ENCODE data around the gene TSHZ2.

The TSHZ2 gene

DNA sequence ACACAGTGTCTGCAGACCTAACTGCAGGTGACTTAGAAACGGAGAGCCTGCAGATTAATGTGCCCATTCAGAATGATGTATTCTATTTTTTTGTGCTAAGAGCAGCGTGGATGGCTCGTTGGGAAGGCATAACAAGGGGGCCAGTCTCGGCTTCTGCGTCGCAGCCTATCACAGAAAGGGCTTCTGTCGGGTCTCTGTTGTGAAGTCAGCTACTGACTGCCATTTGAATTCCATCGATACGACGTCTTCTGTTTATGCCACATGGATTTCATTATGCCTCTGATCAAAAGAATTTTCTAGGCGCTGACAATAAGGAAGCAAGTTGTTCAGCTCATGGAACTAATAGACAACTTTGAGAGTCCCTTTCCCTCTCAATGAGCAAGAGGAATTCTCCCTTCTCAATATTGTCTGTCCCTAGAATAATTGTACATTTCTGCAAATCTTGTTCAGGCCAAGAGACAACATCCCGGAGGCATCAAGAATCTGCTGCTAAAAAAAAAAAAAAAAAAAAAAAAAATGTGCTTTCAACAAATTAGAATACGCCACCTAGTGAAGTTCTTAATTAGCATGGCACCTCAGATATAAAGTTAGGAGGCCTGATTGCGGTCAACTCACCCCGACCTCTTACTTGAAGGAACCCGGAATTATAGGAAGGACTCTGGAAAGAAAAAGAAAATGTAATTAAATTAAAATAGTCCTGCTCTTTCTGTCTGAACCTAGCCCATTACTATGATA lies 223.9 kb downstream of the TSHZ2 start:
- no peak for DNase-seq (ENCODE audit: low spot score)

DNA sequence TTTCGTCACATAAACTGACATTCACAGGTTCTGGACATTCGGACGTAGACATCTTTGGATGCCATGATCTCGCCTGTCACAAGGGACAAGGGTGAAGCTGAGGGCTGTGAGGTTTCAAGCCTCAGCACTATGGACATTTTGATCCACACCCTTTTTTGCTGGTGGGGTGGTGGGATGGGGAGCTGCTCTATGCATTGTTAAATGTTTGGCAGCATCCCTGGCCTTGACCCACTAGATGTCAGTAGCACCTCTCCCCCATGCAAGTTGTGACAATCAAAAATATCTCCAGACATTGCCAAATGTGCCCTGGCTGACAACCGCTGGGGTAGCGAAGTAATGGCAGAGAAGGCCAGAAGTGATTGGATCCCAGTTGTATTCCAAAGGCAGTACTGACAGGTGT lies 229.4 kb downstream of the TSHZ2 start:
- no peak for DNase-seq (ENCODE audit: low spot score)

- DNase-seq (ENCODE audit: low spot score) = no peak
Measured at GRCh38 chr20:53202777-53203176, 230.6 kb downstream of the TSHZ2 start.

- DNase-seq (ENCODE audit: low spot score) = no peak
Measured at GRCh38 chr20:53205046-53205445, 232.9 kb downstream of the TSHZ2 start.

DNA sequence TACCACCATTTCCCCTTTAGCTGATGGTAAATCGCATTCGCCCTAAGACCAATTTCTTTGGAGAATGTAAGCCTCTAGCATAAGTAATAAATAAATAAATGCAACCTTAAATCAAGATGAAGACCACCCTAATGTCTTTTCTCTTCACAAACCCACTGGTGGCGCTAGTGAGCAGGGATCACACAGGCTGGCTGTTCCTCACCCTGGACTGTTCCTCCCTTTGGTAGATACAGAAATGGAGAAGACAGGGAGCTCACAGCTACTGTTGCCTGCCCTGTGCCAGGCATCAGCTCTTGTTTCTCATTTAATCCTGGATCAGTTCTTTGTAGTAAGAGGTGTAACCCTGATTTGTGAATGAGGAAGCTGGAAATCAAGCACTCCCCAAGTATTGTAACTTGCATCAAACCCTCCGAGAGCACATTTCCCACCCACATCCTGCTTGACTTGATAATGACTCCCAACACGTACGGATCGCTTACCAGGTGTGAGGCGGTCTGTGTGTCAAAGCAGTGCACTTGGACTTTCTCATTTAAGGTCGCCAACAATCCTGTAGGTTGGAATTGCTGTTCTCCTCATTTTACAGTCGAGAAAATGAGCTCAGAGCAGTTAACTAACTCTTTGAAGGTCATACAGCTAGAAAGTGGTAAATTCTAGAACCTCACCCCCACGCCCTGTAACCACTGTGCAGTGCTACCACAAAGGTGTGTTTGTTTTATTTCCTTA lies 236.1 kb downstream of the TSHZ2 start:
- DNase-seq (ENCODE audit: low spot score) = no peak

DNA sequence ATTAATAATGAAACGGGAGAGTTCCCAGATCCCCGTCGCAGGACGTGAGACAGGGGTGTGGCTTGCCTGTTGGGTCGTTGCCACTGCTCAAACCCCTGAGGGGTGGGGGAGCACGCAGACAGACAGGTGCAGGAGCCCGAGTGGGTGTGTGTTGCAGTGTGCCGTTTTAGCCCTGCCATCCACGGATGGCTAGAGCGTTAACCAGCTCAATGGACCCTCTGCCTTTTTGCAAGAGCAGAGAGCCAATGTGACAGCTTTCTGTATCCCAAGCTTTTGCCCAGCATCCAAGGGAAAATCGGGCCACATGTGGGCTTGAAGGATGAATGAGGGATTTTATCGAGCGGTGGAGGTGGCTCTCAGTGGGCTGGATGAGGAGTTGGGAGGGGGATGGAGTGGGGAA lies 237.9 kb downstream of the TSHZ2 start:
- no peak for DNase-seq (ENCODE audit: low spot score)

GRCh38 chr20:53210931-53211330 lies 238.8 kb downstream of the TSHZ2 start:
- DNase-seq (ENCODE audit: low spot score) = no peak

DNA sequence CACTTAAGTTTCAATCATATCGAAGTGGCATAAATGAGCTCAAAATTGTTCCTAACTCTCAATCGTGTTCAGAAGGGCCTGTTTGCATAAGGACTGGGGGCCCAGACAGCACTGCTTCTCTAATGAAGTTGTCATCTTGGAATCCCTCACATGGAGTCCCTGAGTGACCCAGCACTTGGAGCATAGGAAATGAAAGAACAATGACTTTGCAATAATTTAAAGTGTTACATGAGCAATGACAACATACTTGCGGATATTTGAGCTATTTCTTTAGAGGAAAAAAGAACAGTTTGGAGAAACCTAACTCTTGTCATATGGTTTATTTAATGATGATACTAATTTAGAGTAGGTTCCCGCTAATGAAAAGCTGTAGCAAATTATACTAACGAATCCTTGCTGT lies 239.9 kb downstream of the TSHZ2 start:
- no peak for DNase-seq (ENCODE audit: low spot score)

- no peak for DNase-seq (ENCODE audit: low spot score)
Measured at GRCh38 chr20:53214392-53214791, 242.2 kb downstream of the TSHZ2 start.

DNA sequence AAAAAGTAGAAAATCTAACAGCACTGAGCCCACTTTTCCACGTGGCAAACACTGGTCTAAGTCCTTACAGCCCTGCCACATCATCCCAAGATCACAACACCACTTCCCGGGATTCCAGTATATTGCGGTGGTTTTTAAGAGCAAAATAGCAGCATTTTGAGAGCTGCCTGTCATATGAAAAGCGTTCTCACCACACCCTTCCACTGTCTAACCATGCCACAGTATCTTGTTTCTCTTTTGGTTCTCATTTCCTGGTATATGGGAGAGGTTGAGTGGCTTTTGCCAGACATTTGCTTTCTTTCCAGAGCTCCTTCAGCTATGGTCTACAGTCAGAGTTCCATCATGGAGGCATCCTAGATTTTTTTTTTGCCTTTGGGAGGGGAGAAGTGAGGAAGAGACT lies 243.0 kb downstream of the TSHZ2 start:
- no peak for DNase-seq (ENCODE audit: low spot score)

GRCh38 chr20:53216478-53216855 lies 244.3 kb downstream of the TSHZ2 start:
- no peak for DNase-seq (ENCODE audit: low spot score)

DNA sequence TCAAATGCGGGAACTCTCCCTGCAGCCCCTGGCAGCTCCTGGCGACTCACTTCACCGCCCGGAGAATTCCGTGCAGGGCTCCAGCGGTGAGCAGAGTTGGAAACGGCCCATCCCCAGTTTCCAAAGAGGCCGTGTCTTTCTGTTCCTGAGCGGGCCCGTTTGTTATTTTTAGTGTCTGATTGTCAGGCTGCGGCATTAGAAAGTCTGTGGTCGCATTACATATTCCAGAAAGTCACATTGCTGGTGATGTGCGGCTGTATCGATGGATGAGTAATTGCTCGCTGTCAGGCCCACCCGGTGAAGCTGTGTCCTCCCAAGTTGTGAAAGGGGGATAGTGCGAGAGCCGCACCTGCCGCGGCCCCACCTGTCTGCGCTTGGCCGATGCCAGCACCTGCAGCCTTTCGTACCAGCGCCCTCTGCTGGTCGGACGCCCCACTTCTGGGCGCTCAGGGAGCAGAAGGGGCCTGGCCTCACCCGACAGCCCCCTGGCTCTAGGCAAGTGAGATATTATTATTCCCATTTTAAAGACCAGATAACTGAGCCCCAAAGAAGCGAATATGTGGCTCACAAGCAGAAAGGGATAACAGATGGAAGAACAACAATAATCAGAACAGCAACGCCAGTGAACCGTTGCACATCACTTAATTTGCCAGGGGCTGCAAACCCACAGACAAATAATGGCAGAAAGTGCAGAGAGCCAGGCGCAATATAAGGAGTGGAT lies 244.9 kb downstream of the TSHZ2 start:
- peak; percentile 61 for DNase-seq (ENCODE audit: low spot score)

DNA sequence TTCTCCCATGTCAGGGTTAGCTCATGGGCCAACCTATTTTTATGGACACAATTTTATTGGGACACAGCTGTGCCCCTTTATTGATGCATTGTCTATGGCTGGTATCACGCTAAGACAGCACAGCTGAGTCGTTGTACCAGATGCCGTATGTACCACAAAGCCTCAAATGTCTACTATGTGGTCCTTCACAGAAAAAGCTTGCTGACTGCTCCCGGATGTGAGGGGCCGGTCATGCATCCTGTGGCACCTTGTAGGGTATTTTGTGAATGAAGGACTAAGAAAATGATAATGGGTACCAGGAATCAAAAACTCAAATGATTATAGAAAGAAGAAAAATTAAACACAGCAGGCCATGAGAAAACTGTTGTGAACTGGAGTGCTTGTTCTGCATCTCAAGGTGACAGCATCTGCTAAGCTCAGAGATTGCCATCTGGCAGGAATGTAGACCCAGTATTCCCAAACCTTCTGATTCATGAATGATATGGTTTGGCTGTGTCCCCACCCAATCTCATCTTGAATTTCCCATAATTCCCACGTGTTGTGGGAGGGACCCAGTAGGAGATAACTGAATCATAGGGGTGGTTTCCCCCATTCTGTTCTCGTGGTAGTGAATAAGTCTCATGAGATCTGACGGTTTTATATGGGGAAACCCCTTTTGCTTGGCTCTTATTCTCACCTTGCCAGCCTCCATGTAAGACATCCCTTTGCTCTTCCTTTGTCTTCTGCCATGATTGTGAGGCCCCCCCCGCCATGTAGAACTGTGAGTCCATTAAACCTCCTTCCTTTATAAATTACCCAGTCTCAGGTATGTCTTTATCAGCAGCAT lies 248.5 kb downstream of the TSHZ2 start:
- no peak for DNase-seq (ENCODE audit: low spot score)

- no peak for DNase-seq (ENCODE audit: low spot score)
Measured at GRCh38 chr20:53221731-53222130, 249.6 kb downstream of the TSHZ2 start.

GRCh38 chr20:53222416-53222815 lies 250.3 kb downstream of the TSHZ2 start:
- DNase-seq (ENCODE audit: low spot score) = no peak

- DNase-seq (ENCODE audit: low spot score) = no peak
Measured at GRCh38 chr20:53222932-53223331, 250.8 kb downstream of the TSHZ2 start.

DNA sequence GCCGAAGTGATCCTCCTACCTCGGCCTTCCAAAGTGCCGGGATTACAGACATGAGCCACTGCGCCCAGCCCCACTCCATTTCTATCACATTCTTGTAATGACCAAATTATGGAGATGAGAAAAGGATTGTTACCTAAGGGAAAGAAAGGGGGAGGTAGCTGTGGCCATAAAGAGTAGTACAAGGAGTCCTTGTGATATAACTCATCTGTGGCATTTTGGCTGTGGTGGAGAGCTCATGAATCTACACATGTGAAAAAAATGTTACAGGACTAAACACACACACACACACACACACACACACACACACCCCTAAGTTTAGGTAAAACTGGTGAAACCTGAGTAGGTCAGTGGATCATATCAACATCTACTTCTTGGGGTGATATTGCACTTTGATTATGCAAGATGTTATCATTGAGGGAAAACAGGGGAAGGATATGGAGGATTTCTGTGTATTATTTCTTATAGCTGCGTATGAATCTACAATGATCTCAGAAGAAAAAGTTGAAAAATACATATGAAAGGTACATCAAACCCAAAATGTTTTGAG lies 251.5 kb downstream of the TSHZ2 start:
- no peak for DNase-seq (ENCODE audit: low spot score)

GRCh38 chr20:53224851-53225250 lies 252.7 kb downstream of the TSHZ2 start:
- DNase-seq (ENCODE audit: low spot score) = no peak

DNA sequence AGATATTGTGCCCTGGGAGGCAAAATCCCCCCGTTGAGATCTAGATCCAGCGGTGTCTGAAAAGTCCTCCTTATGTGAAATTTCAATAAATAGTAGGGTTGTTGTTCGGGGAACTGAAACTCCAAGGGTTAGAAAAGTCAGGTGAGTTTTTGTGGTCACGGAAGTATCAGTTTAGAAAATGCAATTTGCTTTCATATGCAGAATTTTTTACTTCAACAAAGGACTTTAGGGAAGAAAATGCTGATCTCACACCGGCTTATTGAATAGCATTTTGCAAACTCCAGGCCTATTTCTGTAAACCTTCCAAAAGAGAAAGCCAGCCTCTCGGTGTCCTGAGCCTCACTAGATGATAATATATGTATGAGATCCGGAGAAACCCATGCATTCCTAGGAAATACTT lies 254.7 kb downstream of the TSHZ2 start:
- DNase-seq (ENCODE audit: low spot score) = no peak

- DNase-seq (ENCODE audit: low spot score) = no peak
Measured at GRCh38 chr20:53227523-53227922, 255.4 kb downstream of the TSHZ2 start.

- no peak for DNase-seq (ENCODE audit: low spot score)
Measured at GRCh38 chr20:53231061-53231460, 258.9 kb downstream of the TSHZ2 start.

DNA sequence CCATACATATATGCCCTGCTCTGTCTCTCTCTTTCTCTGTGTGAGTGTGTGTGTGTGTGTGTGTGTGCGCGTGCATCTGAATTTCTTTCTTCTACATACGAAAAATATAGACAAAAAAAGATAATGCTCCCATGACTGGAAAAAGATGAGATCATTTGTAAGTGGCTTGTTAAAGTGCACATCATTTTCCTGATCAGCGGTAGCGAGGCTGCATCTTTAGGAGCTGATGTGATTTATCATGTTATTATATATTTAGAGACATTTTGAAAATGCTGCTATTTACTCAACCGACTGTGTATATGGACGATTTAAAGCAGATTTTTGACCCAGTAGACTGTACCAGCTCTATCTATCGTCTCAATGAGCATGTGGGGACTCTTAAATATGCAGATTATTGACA lies 265.3 kb downstream of the TSHZ2 start:
- DNase-seq (ENCODE audit: low spot score) = no peak
